HEK293T (cell line): ENCODE results near the gene IL19.

Source experiments
- ARNT ChIP-seq: fragments of 450-650 bp; IDR thresholded peaks from 2 replicates; pipeline ENCODE4 v1.6.1; 2017; ENCODE audit warnings: mild to moderate bottlenecking
- CTBP1 ChIP-seq: fragments of 450-650 bp; IDR thresholded peaks from 2 replicates; pipeline ENCODE4 v1.6.1; 2016; ENCODE audit warnings: borderline replicate concordance
- ELF4 ChIP-seq: fragments of 450-650 bp; IDR thresholded peaks from 2 replicates; pipeline ENCODE4 v1.6.1; 2017; ENCODE audit warnings: antibody characterized with exemption
- FOXA1 ChIP-seq: fragments of 450-650 bp; IDR thresholded peaks from 2 replicates; pipeline ENCODE4 v1.6.1; 2016; ENCODE audit warnings: mild to moderate bottlenecking
- FOXM1 ChIP-seq: fragments of 450-650 bp; IDR thresholded peaks from 2 replicates; pipeline ENCODE4 v1.6.1; 2017; ENCODE audit warnings: mild to moderate bottlenecking, borderline replicate concordance
- L3MBTL2 ChIP-seq: fragments of 450-650 bp; conservative IDR thresholded peaks from 2 replicates; pipeline ENCODE4 v1.6.1; 2016; ENCODE audit warnings: mild to moderate bottlenecking
- NFRKB ChIP-seq: fragments of 450-650 bp; IDR thresholded peaks from 2 replicates; pipeline ENCODE4 v1.6.1; 2016; ENCODE audit warnings: mild to moderate bottlenecking, moderate library complexity
- SP1 ChIP-seq: fragments of 450-650 bp; IDR thresholded peaks from 2 replicates; pipeline ENCODE4 v1.6.1; 2017

DNA sequence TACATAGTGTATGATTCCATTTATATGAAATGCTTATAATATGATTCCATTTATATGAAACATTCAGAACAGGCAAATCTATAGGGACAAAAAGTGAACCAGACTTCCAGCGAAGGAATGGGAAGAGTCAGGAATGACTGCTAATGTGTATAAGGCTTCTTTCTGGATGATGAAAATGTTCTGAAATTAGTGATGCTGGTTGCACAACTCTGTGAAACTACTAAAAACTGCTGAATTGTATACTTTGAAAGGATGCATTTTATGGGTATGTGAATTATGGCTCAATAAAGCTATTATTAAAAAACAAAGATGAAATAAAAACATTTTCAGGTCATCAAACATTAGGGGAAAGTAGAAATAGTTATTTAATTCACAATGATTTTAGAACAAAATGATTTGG is 112.6 kb downstream of the IL19 start:
- no peak for TF ChIP-seq NFRKB
- no peak for TF ChIP-seq CTBP1
- no peak for TF ChIP-seq ARNT
- no peak for TF ChIP-seq FOXA1
- TF ChIP-seq SP1: no peak
- no peak for TF ChIP-seq L3MBTL2
- TF ChIP-seq FOXM1: no peak
- no peak for TF ChIP-seq ELF4
